BJ (cell line): ENCODE measurements around the gene SLC26A6. TPM values are rescaled to one million over a fixed set of nuclear protein-coding genes. Genes with fewer than 3 reads are reported as not detected.

Experiments used
- CTCF ChIA-PET: fragments of 350-600 bp; formaldehyde crosslinking; extraction: SDS; loops from one replicate; lab custom pipeline; 2021; ENCODE audit warnings: antibody characterized with exemption, inconsistent platforms; lab: Yijun Ruan, JAX
- POLR2A ChIA-PET: fragments of 300-600 bp; sonication (Branson Sonifier 250); formaldehyde crosslinking; extraction: SDS; loops from one replicate; lab custom pipeline; 2021; ENCODE audit warnings: antibody characterized with exemption; lab: Charles Lee
- DNase-seq: peaks from one replicate; pipeline ENCODE4 v3.0.0-alpha.2; 2011; ENCODE audit warnings: low read depth
- H3K27me3 ChIP-seq: 2 replicates; pipeline ENCODE4 v1.6.0; 2011; ENCODE audit warnings: low read length; ENCODE audit not compliant: control insufficient read depth, insufficient read depth
- H3K36me3 ChIP-seq: 2 replicates; pipeline ENCODE4 v1.5.1; 2011; ENCODE audit warnings: low read length; ENCODE audit not compliant: control insufficient read depth, insufficient read depth
- H3K4me3 ChIP-seq: 2 replicates; pipeline ENCODE4 v1.5.1; 2011; ENCODE audit warnings: low read depth, mild to moderate bottlenecking, control low read depth, low read length
- CTCF ChIP-seq: IDR thresholded peaks from 2 replicates; pipeline ENCODE4 v1.5.1; 2011; ENCODE audit warnings: low read depth, mild to moderate bottlenecking, control low read depth, inconsistent platforms, low read length, moderate library complexity; ENCODE audit not compliant: insufficient read depth
- polyA plus RNA-seq: library from polyadenylated mRNA; depleted of rRNA; stranded (reverse); fragments of >200 nt; gene quantifications from 2 replicates; pipeline ENCODE4 v1.2.3, GENCODE V29; 2011

SLC26A6 gene
- polyA plus RNA-seq, 1 experiment, result 45.8 TPM

- H3K4me3 ChIP-seq, result no peak within 1 kb of the TSS
- ChIA-PET POLR2A (no interaction called here), CTCF (interaction anchor here (0.9 to 5.9 kb wide), 2 partner anchors 14 to 74 kb away, joined by 4 to 36 read pairs; partner anchors contain the start of gene SLC26A6)
- no peak for TF ChIP-seq CTCF
- H3K36me3 ChIP-seq, result peaks cover 21% of the 10 kb centered on the region
- no peak for DNase-seq
- no peaks in the 10 kb centered on the region for H3K27me3 ChIP-seq
Measured at GRCh38 chr3:48621461-48621869, 13.8 kb downstream of the SLC26A6 start, which contains the start of gene TMEM89. Gene TMEM89, minus strand, starts transcription at chr3:48621769. Its CDS starts 13 bp downstream, at chr3:48621756.

- no peak for TF ChIP-seq CTCF
- CTCF ChIA-PET, result interaction anchor here (0.6 to 2.1 kb wide), 3 partner anchors 10 to 184 kb away, joined by 3 to 9 read pairs (median 3); partner anchors contain the start of genes SLC26A6 and UQCRC1
- H3K27me3 ChIP-seq, result no peaks in the 10 kb centered on the region
- no peak overlapping the region for H3K4me3 ChIP-seq
- POLR2A ChIA-PET, result no interaction called here
- no peak for DNase-seq
- peaks cover 9% of the 10 kb centered on the region for H3K36me3 ChIP-seq
Measured at GRCh38 chr3:48619541-48620524, 15.4 kb downstream of the SLC26A6 start.

GRCh38 chr3:48617559-48617958, 17.7 kb downstream of the SLC26A6 start:
- ChIA-PET POLR2A (no interaction called here), CTCF (interaction anchor here (0.7 to 1.4 kb wide), 3 partner anchors 18 to 122 kb away, joined by 3 to 6 read pairs (median 3); partner anchors contain the start of genes CELSR3 and SLC26A6)
- no peak for DNase-seq
- peaks cover 8% of the 10 kb centered on the region for H3K36me3 ChIP-seq
- no peak overlapping the region for H3K4me3 ChIP-seq
- TF ChIP-seq CTCF, result no peak
- H3K27me3 ChIP-seq, result no peaks in the 10 kb centered on the region

GRCh38 chr3:48614044-48614443, 21.2 kb downstream of the SLC26A6 start:
- CTCF ChIA-PET, result interaction anchor here (2.3 to 5.1 kb wide), 2 partner anchors 16 to 21 kb away, joined by 6 to 29 read pairs; partner anchors contain the start of gene SLC26A6
- DNase-seq, result peak; percentile 51
- H3K36me3 ChIP-seq, result no peaks in the 10 kb centered on the region
- H3K4me3 ChIP-seq, result no peak overlapping the region
- POLR2A ChIA-PET, result no interaction called here
- no peaks in the 10 kb centered on the region for H3K27me3 ChIP-seq
- TF ChIP-seq CTCF, result no peak

GRCh38 chr3:48612309-48612708, 23.0 kb downstream of the SLC26A6 start:
- CTCF ChIA-PET, result interaction anchor here (0.6 to 5.1 kb wide), 8 partner anchors 11 to 176 kb away, joined by 3 to 29 read pairs (median 4); partner anchors contain the start of gene SLC26A6
- Histone ChIP-seq H3K27me3 (no peaks in the 10 kb centered on the region), H3K36me3 (no peaks in the 10 kb centered on the region; the same call in 1 of the 2 replicates), H3K4me3 (no peak overlapping the region)
- DNase-seq, result no peak
- POLR2A ChIA-PET, result no interaction called here
- TF ChIP-seq CTCF, result no peak
